PFSK-1 (cell line): ENCODE measurements around the gene RFX3.

Source experiments
- FOXP2 ChIP-seq: optimal IDR thresholded peaks from 2 replicates; pipeline ENCODE3; 2011; ENCODE audit warnings: borderline replicate concordance, control low read depth, inconsistent platforms; ENCODE audit not compliant: insufficient read depth; ENCODE audit errors: extremely low read length, extremely low read depth
- POLR2AphosphoS5 ChIP-seq: IDR thresholded peaks from 2 replicates; pipeline ENCODE4 v1.6.1; 2012; ENCODE audit warnings: low read depth, mild to moderate bottlenecking, control low read depth, low read length, moderate library complexity
- SIN3A ChIP-seq: IDR thresholded peaks from 2 replicates; pipeline ENCODE4 v1.6.1; 2012; ENCODE audit warnings: mild to moderate bottlenecking, low read length, moderate library complexity, borderline replicate concordance; ENCODE audit not compliant: insufficient read depth
- TAF1 ChIP-seq: IDR thresholded peaks from 2 replicates; pipeline ENCODE4 v1.6.1; 2012; ENCODE audit warnings: low read length, control low read depth, borderline replicate concordance; ENCODE audit not compliant: insufficient read depth
- TF ChIP-seq, protein P1 (sequence below), 2 experiments: IDR thresholded peaks; 2 replicates each; pipeline versions ENCODE4 v1.6.1 to v1.8.0; 2011 to 2012; ENCODE audit warnings: low read depth in 2 of 2, low read length in 2 of 2, control low read depth in 1 of 2, inconsistent platforms in 1 of 2, mild to moderate bottlenecking in 1 of 2, moderate library complexity in 1 of 2; ENCODE audit not compliant: insufficient read depth in 1 of 2

The RFX3 gene

DNA sequence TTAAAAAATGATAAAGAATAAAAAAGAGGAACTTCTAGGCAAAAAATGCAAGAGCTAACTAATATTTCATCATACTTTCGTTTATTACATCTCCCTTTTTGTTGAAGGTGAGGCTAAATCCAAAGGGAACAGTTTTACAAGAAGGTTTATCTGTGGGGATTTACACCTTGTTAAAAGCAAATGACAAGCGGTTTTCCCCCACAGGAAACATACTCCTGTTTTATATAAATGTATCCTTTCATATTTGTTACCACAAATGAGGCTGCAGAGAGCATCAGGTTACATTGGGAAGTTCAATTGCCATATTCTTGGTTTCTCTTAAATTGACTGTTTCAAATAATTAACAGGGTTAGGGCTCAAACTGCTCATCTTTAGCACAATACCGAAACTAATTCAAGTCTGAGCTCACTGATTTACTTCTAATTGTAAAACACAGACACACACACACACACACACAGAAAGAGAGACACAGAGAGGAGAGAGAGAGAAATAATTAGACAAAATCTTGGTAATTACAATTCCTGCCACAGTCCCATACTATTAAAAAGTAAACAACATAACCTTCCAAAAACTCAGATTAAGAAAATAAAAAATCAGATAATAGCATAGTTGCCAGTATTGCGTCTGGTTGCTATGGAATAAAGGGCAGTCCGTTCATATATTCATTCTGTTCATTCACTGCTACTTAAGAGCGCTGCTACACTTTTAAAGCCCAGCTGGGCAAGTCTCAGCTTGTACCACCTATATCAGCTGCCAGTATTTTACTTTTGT is 17.1 kb downstream of the RFX3 start:
- TF ChIP-seq FOXP2: no peak
- no peak for TF ChIP-seq SIN3A
- no peak for TF ChIP-seq POLR2AphosphoS5
- TF ChIP-seq TAF1: no peak
- TF ChIP-seq, protein P1, sequence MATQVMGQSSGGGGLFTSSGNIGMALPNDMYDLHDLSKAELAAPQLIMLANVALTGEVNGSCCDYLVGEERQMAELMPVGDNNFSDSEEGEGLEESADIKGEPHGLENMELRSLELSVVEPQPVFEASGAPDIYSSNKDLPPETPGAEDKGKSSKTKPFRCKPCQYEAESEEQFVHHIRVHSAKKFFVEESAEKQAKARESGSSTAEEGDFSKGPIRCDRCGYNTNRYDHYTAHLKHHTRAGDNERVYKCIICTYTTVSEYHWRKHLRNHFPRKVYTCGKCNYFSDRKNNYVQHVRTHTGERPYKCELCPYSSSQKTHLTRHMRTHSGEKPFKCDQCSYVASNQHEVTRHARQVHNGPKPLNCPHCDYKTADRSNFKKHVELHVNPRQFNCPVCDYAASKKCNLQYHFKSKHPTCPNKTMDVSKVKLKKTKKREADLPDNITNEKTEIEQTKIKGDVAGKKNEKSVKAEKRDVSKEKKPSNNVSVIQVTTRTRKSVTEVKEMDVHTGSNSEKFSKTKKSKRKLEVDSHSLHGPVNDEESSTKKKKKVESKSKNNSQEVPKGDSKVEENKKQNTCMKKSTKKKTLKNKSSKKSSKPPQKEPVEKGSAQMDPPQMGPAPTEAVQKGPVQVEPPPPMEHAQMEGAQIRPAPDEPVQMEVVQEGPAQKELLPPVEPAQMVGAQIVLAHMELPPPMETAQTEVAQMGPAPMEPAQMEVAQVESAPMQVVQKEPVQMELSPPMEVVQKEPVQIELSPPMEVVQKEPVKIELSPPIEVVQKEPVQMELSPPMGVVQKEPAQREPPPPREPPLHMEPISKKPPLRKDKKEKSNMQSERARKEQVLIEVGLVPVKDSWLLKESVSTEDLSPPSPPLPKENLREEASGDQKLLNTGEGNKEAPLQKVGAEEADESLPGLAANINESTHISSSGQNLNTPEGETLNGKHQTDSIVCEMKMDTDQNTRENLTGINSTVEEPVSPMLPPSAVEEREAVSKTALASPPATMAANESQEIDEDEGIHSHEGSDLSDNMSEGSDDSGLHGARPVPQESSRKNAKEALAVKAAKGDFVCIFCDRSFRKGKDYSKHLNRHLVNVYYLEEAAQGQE (IDR thresholded peaks at IDR 0.05; ENCODE audit: insufficient read depth in 1 of 2, low read depth in 2 of 2, low read length in 2 of 2): no peak

DNA sequence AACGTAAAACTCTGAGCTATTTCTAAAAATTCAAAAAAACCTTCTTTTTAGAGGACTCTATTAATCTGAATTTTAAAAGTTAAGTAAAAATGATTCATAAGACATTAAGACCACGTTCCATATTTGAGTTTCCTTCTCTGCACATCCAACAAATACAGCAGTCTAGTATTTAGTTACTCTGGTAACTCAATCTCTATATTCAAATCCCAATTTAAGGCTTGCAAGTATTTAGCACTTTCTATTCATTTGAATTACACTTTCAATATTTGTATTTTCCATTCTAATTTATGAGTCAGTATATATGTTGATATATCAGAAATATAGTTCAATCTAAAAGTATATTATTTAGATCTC is 17.7 kb downstream of the RFX3 start:
- no peak for TF ChIP-seq FOXP2
- no peak for TF ChIP-seq TAF1
- no peak for TF ChIP-seq POLR2AphosphoS5
- TF ChIP-seq, protein P1 (IDR thresholded peaks at IDR 0.05; ENCODE audit: insufficient read depth in 1 of 2, low read depth in 2 of 2, low read length in 2 of 2): no peak
- TF ChIP-seq SIN3A: no peak

DNA sequence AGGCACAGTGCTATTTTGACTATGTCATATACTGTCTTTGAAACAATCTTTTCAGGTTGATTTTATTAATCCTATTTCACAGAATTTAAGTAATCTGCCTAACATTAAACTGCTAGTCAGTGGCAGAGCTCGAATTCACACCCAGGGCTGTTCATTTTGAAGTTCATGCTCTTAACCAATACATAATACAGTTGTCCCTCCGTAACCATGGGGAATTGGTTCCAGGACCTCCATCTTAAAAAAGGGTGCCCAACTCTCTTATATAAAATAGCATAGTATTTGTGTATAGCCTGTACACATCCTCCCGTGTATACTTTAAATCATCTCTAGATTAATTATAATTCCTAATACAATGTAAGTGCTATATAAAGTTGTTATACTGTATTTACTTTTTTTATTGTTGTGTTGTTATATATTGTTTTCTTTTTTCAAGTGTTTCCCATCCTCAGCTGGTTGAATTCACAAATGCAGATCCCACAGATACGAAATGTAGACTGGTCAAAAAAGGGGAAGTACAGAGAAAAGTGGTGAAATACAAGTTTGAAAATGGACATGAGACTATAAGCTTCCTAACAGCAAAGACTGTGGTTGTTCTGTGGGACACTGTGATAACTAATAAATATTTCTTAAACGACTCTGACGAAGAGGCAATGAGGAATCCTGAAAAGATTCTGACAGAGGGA is 18.3 kb downstream of the RFX3 start:
- TF ChIP-seq SIN3A (no peak), POLR2AphosphoS5 (no peak), TAF1 (no peak), FOXP2 (no peak)
- TF ChIP-seq, protein P1 (IDR thresholded peaks at IDR 0.05; ENCODE audit: insufficient read depth in 1 of 2, low read depth in 2 of 2, low read length in 2 of 2): no peak

DNA sequence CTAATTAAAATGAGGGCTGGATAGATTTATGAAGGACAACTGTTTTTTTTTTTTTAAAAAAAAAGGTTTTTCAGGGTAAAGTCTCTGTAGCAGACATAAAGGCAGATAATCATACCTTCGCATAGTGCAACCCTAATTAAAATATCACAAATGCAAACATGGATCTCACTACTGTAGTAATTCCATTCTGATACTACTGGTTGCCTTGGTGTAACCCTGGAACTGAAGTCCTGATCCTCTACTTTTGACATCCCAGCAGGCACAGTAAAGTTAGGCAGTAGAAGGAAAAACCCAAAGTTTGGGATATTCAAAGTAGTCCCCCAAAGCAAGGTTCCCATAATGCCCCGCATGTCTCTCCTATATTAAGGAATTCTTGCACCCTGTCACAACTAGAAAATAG is 19.6 kb downstream of the RFX3 start:
- TF ChIP-seq SIN3A (no peak), FOXP2 (no peak), TAF1 (no peak), POLR2AphosphoS5 (no peak)
- TF ChIP-seq, protein P1 (IDR thresholded peaks at IDR 0.05; ENCODE audit: insufficient read depth in 1 of 2, low read depth in 2 of 2, low read length in 2 of 2): no peak
